Esophagus squamous epithelium (tissue), 4 donors: ENCODE results near the gene GEN1.

ENCODE experiments used
- CTCF ChIP-seq, 6 experiments: fragments of 450-650 bp in 4 of 6; fragments of 200-600 bp in 2 of 6; sonication (generic) in 2 of 6; IDR thresholded peaks; one replicate each; pipeline ENCODE4 v1.5.1; 2016 to 2019; ENCODE audit warnings: antibody characterized with exemption in 6 of 6, mild to moderate bottlenecking in 4 of 6, moderate library complexity in 4 of 6
- POLR2A ChIP-seq, 4 donors: fragments of 450-650 bp; IDR thresholded peaks; one replicate each; pipeline ENCODE4 v1.6.1; 2017; ENCODE audit warnings: antibody characterized with exemption in 4 of 4, mild to moderate bottlenecking in 4 of 4, moderate library complexity in 3 of 4

- TF ChIP-seq POLR2A (IDR thresholded peaks at IDR 0.05), result no peak
- no peak for TF ChIP-seq CTCF (IDR thresholded peaks at IDR 0.05)
Observed at GRCh38 chr2:17762451-17762850, 8.5 kb downstream of the GEN1 start.
